CD4-positive, alpha-beta T cell treated with Interleukin-17A for 1 hour (primary cell): Measurements from ENCODE around the gene S100A3.
A peak's percentile ranks its signal among the peaks of the same experiment; 100 is the strongest.
"Not testable (repeated sequence)": the region's sequence is repeated elsewhere in the genome, so short reads cannot be mapped to it uniquely, and the experiment has no call there.

Source experiments
- DNase-seq: peaks from one replicate; pipeline ENCODE4 v3.0.0-alpha.2; 2020

The S100A3 gene

GRCh38 chr1:153568367-153569099 lies 19.5 kb upstream of the S100A3 start:
- DNase-seq, result peak; percentile 85

DNA sequence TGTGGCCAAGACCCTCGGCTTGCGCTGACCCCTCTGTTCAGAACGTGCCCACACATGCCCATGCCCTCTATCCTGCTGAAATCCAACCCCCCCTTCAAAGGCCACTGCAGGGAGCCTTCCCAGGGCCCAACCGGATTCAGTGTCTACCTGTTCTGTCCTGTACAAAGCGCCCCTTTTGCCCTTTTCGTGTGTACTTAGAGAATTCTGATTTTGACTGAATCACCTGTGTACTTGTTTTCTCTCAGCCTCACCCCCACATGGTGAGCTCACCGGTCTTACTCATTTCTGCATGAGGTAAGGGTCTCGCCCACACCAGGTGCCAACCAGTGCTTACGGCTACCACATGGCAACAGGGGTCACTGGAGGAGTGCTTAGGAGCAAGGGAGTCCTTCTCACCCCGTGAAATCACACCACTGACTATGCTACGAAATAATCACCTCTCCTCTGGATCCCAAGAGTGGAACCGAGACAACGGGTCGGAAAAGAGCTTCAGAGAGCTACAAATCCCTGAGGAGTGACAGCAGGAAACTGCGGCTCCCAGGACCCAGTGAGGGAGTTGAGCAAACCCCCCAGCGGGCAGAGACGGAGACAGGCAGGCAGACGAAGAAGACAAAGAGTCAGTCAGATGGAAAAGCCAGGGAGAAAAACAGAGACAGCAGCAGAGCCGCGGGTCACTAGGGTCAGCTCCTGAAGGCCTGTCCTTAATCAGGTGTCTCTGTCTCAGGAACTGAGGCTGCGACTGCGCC lies 18.7 kb upstream of the S100A3 start:
- no peak for DNase-seq

- DNase-seq, result peak; percentile 82
Observed at GRCh38 chr1:153566414-153567371, 17.6 kb upstream of the S100A3 start.

DNA sequence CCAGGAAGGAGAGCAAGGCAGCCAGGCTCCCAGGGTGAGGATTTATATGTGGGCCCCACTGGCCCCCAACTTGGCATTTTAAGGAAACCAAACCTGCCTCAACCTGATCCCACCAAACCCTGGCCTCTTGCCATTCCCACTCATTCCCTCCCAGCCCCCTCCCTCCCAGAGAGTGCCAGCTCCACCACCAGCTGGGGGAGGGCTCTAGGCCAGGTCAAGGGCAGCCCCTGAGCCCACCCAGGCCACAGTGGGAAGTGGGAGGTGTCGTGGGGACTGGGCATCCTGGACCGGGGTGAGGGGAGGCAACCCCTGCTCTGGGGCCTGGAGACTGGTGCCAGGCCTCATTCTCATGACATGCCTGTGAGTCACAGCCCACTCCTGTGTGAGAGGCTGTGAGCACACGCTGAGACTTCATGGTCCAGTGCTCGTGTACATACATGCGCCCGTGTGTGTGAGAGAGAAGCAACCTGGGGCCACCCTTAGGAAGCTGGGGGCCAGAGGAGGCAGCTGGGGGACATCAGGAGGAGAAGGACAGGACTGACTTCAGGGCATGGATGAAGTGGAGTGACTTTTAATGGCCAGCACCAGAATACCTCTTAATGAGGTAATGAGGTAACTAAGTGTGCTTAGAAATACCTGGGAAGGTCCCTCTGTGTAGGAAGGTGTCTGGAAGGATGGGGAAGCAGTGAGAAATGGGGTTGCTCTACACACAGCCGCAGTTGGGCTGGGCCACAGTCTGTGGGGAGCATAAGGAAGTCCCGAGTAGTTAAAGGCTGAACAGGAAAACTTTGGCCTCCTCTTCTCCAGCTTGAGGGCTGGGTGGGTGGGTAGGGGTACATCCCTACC lies 16.7 kb upstream of the S100A3 start, which contains the start of gene S100A2:
Gene S100A2, minus strand, starts transcription at position 316 of the 846 bp plus-strand sequence. CDS start 1,967 bp downstream, outside the sequence.
- DNase-seq, result peak; percentile 27

DNA sequence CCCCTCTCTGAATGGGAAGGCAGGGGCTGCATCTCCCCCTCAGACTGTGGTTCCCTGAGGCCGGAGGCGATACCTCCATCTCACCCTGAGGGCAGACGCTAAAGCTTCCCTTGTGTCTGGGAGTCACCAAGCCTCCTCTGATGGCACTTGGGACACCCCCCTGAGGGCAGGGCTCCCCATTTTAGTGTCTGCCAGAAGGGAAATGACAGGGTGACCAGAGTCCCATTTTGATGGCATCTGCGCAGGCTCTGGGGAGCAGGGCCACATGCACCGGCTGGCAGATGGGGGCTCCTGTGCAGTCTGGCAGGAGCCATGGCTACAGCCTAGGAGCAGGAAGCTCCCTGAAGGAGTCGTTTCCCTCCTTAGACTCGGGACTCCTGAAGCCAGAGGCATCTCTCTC lies 14.9 kb upstream of the S100A3 start:
- no peak for DNase-seq

DNA sequence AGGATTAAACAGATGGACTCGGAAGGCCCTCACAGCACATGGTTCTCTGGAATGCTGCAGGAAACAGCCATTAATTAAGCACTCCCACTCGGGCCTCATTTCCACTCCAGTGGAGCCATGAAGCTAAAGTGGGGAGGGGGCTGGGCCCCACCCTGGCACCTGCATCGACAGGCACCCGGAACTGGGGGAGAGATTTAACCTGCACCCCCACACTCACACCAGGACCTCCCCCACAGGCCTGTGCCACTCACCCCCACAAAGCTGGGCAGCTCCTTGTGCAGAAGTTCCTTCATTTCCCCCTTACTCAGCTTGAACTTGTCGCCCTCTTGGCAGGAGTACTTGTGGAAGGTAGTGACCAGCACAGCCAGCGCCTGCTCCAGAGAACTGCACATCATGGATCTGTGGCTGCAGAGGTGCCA lies 14.4 kb upstream of the S100A3 start:
- DNase-seq, result no peak

DNA sequence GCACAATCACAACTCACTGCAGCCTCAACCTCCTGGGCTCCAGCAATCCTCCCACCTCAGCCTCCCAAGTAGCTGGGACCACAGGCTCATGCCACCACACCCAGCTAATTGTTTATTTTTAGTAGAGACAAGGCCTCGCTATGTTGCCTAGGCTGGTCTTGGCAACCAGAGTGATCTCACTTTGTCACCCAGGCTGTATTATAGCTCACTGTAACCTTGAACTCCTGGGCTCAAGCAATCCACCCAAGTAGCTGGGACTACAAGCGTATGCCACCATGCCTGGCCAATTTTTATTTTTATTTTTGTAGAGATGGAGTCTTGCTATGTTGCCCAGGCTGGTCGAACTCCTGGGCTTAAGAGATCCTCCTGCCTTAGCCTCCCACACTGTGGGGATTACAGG lies 13.0 kb upstream of the S100A3 start:
- not testable (repeated sequence) for DNase-seq

DNA sequence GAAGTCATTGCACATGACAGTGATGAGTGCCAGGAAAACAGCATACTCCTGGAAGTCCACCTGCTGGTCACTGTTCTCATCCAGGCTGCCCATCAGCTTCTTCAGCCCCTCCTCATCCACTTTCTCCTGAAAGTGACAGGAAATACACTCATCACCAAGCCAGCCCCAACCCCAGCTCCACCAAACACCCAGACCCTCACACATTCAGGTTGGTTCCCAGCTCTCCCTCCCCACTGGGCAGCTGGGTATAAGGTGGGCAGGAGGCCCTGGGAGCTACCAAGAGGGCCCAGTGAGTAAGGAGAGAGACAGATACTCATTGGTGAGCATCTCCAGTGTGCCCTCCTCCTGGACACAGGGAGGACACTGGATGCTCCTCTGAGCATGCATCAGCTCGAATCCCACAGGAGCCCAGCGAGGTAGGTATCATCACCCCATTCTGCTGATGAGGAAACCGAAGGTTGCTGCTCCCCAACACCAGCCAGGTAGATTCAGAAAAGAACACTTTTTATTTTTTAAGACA lies 12.5 kb upstream of the S100A3 start:
- no peak for DNase-seq

- no peak for DNase-seq
Observed at GRCh38 chr1:153560771-153561465, 11.9 kb upstream of the S100A3 start.

GRCh38 chr1:153560241-153560640 lies 11.2 kb upstream of the S100A3 start:
- DNase-seq, result no peak

- DNase-seq, result no peak
Observed at GRCh38 chr1:153557877-153558276, 8.8 kb upstream of the S100A3 start.

DNA sequence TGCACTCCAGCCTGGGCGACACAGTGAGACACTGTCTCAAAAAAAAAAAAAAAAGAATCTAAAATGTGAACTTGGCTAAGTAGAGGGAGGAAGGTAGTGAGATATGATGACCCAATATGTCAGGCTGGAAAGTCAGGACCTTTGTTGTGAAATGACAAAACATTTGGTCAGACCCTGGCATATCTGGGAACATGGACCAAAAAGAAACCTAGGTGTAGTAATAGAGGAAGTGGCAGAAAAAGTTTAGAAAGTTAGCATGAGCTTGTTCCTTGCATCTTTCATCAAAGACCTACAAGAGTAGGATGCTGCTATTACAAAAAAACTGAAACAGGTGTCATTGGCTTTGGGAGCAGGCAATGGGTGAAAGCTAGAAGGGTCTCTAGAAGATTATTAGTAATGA lies 7.3 kb upstream of the S100A3 start:
- DNase-seq, result no peak

GRCh38 chr1:153553830-153554541 lies 4.9 kb upstream of the S100A3 start:
- no peak for DNase-seq

- DNase-seq, result no peak
Observed at GRCh38 chr1:153553096-153553495, 4.0 kb upstream of the S100A3 start.

GRCh38 chr1:153552335-153552734 lies 3.3 kb upstream of the S100A3 start:
- DNase-seq, result no peak

DNA sequence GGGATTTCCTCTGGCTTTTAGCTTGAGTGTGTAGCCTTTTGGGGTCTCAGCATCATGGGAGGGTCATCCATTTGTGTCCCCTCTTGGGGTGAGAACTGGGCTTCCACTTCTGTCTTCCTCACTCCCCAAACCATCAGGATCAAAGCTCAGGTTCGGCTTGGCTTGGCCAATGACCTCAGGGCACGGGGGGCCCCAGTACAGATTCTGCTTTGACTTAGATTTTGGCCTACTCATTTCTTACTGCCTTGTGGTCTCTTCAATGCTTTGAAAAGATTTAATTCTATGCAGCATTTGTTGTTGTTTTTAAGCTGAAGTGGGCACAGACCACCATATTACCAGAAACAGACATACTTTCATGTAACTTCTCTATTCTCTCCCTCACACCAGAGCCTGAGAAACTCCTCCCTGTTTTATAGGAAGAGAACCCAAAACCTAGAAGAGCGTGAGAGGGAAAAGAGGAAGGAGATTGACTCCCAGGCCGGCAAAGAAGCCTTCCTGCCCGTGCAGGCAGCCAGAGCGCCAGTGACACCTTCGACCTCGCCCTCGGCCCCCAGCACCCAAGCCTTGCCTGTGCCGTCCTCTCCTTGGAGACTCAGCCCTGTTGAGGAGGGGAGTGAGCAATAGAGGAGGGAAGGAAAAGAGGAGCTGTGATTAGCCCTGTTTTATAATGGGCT lies 1.9 kb upstream of the S100A3 start:
- DNase-seq, result no peak

- no peak for DNase-seq
Observed at GRCh38 chr1:153550398-153550758, 1.3 kb upstream of the S100A3 start.

DNA sequence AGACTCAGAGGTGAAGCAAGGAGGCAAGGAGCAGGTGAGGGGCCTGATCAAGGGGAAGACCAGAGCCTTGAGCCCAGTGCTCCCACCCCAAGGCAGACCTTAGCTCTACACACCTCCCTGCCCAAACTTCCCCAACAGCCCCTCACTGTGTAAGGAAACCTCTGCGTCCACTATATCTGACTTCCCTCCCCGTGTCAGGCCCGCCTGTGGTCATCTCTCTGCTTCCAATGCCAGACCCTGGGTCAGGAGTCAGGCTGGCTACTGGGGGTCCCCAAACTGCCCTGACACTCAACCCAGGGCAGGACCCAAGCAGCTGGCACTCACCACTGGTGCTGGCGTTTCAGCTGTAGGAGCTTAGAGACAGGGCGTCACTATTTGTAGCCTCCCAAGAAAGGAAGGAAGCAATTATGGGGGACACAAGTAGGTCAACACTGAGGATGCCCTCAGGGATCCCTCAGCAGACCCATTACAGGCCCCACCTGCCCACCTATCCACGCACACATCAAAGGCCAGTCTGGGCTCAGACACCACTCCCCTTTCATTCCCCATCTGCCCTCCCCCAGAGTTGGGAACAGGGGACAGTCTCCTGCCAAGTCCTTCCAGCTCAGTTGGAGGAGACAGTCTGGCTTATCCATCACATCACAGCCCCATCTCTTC lies 811 bp upstream of the S100A3 start:
- no peak for DNase-seq
